ENCODE results near the gene ACP4. TPM values are rescaled to one million over a fixed set of nuclear protein-coding genes. Genes with fewer than 3 reads are reported as not detected.
"Not testable (repeated sequence)": the region's sequence is repeated elsewhere in the genome, so short reads cannot be mapped to it uniquely, and the experiment has no call there.

The ACP4 gene
- total RNA-seq, 2 donors from 2014 or later, result not detected

DNA sequence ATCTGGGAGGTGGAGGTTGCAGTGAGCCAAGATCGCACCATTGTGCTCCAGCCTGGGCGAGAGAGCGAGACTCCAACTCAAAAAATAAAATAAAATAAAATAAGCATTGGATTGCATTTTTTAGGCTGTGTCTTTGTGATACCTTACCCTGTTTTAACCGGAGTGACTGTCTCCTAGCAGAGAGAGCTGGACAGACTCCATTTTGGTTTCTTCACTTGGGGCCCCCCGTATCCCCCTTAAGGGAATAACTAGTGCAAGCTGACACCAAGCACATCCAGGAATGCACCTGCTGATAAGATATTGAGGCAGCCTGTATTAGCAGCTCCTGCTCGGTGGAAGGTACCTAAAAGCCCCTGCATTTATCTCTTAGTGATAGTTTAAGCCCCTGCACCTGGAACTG, 40.7 kb upstream of the ACP4 start:
- no peaks in the 10 kb centered on the region for H3K9me3 ChIP-seq
- no peak overlapping the region for H3K4me3 ChIP-seq
- no peaks in the 10 kb centered on the region for H3K27me3 ChIP-seq (replicated peaks; ENCODE audit: insufficient read depth)
- no peak for DNase-seq (ENCODE audit: low spot score)
- no peak for ATAC-seq (ENCODE audit: insufficient number of reproducible peaks, low FRiP score, low read depth)
- no peaks in the 10 kb centered on the region for H3K36me3 ChIP-seq
- TF ChIP-seq, protein P1, sequence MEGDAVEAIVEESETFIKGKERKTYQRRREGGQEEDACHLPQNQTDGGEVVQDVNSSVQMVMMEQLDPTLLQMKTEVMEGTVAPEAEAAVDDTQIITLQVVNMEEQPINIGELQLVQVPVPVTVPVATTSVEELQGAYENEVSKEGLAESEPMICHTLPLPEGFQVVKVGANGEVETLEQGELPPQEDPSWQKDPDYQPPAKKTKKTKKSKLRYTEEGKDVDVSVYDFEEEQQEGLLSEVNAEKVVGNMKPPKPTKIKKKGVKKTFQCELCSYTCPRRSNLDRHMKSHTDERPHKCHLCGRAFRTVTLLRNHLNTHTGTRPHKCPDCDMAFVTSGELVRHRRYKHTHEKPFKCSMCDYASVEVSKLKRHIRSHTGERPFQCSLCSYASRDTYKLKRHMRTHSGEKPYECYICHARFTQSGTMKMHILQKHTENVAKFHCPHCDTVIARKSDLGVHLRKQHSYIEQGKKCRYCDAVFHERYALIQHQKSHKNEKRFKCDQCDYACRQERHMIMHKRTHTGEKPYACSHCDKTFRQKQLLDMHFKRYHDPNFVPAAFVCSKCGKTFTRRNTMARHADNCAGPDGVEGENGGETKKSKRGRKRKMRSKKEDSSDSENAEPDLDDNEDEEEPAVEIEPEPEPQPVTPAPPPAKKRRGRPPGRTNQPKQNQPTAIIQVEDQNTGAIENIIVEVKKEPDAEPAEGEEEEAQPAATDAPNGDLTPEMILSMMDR (IDR thresholded peaks at IDR 0.05), result no peak
- no peak overlapping the region for H3K27ac ChIP-seq
- no peaks in the 10 kb centered on the region for H3K4me1 ChIP-seq (ENCODE audit: control insufficient read depth in 1 of 2, low read depth in 2 of 2)

DNA sequence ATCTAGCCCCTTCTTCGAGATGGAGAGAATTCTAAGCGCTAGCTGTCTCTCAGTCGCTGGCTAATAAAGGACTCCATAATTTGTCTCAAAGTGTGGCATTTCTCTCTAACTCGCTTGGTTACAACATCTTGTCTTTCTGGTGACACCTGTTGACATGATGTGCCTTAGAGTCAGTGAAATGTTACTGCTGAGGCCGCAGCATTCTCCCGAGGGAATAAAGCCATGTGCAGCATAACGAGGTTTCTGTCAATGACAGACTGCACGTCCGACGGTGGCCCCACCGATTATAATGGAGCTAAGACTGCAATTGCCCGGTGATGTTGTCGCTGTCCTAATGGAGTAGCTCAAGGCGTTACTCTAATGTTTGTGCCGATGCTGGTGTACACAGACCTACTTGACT, 40.2 kb upstream of the ACP4 start:
- Histone ChIP-seq H3K4me1 (ENCODE audit: control insufficient read depth in 1 of 2, low read depth in 2 of 2) (no peaks in the 10 kb centered on the region), H3K36me3 (no peaks in the 10 kb centered on the region), H3K27ac (no peak overlapping the region), H3K27me3 (replicated peaks; ENCODE audit: insufficient read depth) (no peaks in the 10 kb centered on the region), H3K4me3 (no peak overlapping the region), H3K9me3 (no peaks in the 10 kb centered on the region)
- TF ChIP-seq, protein P1 (IDR thresholded peaks at IDR 0.05), result no peak
- ATAC-seq (ENCODE audit: insufficient number of reproducible peaks, low FRiP score, low read depth) (no peak), DNase-seq (ENCODE audit: low spot score) (no peak)

DNA sequence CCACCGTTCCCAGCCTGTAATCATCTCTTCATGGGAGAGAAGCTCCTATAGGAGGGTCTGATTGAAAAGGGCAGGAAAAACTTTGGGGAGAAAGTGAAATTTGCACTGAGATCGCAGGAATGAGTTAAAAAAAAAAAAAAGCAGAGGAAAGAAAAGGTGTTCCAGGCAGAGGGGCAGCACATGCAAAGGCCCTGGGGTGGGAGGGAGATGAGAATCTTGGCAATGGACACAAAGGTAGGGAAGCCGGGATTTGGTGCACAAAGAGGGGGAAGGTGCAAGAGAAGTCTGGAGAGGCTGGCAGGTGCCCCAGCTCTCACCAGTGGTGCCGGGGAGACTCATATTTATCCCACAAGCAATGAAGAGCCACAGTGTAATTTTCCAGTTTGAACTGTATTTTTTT, 36.3 kb upstream of the ACP4 start:
- DNase-seq (ENCODE audit: low spot score) (no peak), ATAC-seq (ENCODE audit: insufficient number of reproducible peaks, low FRiP score, low read depth) (no peak)
- no peak overlapping the region for H3K4me3 ChIP-seq
- H3K4me1 ChIP-seq (ENCODE audit: control insufficient read depth in 1 of 2, low read depth in 2 of 2), result no peaks in the 10 kb centered on the region
- H3K27me3 ChIP-seq (replicated peaks; ENCODE audit: insufficient read depth), result no peaks in the 10 kb centered on the region
- H3K9me3 ChIP-seq, result no peaks in the 10 kb centered on the region
- TF ChIP-seq, protein P1 (IDR thresholded peaks at IDR 0.05), result no peak
- no peak overlapping the region for H3K27ac ChIP-seq
- H3K36me3 ChIP-seq, result no peaks in the 10 kb centered on the region

DNA sequence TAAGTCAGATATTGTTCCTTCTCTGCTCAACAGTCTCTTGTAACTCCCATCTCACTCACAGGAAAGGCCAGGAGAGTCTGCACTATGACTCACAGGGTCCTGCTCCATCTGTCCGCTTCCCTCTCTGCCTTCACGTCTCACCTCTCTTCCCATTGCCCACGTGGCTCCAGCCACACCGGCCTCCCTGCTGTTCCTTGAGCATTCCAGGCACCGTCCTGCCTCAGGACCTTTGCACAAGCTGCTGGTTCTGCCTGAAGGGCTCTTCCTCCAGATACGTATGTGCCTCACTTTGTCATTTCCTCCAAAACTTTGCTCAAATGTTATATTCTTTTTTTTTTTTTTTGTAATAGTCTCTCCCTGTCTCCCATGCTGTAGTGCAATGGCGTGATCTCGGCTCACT, 34.0 kb upstream of the ACP4 start:
- not testable (repeated sequence) for H3K9me3 ChIP-seq; H3K4me1 ChIP-seq (ENCODE audit: control insufficient read depth in 1 of 2, low read depth in 2 of 2); ATAC-seq (ENCODE audit: insufficient number of reproducible peaks, low FRiP score, low read depth); H3K27ac ChIP-seq; H3K27me3 ChIP-seq (replicated peaks; ENCODE audit: insufficient read depth); DNase-seq (ENCODE audit: low spot score); H3K36me3 ChIP-seq; H3K4me3 ChIP-seq

DNA sequence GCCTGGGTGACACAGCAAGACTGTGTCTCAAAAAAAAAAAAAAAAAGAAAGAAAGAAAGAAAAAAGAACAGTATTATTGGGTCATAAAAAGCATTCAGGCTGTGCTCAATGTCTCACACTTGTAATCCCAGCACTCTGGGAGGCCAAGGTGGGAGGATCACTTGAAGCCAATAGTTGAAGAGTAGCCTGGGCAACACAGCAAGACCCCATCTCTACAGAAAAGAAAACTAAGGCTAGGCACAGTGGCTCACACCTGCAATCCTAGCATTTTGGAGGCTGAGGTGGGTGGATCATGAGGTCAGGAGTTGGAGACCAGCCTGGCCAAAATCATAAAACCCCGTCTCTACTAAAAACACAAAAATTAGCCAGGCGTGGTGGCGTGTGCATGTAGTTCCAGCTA, 32.6 kb upstream of the ACP4 start:
- not testable (repeated sequence) for H3K4me3 ChIP-seq; DNase-seq (ENCODE audit: low spot score); H3K27me3 ChIP-seq (replicated peaks; ENCODE audit: insufficient read depth); H3K9me3 ChIP-seq; H3K36me3 ChIP-seq; H3K27ac ChIP-seq; ATAC-seq (ENCODE audit: insufficient number of reproducible peaks, low FRiP score, low read depth); H3K4me1 ChIP-seq (ENCODE audit: control insufficient read depth in 1 of 2, low read depth in 2 of 2)

DNA sequence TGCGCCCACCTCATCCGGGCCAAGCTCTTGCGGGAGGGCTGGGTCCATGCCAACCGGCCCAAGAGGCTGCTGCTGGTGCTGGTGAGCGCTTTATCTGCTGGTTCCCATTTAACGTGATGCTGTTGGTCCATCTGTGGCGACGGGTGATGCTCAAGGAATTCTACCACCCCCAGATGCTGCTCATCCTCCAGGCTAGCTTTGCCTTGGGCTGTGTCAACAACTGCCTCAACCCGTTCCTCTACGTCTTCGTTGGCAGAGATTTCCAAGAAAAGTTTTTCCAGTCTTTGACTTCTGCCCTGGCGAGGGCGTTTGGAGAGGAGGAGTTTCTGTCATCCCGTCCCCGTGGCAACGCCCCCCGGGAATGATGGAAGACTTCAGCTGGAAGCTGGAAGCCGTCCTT, 31.1 kb upstream of the ACP4 start:
- H3K4me1 ChIP-seq (ENCODE audit: control insufficient read depth in 1 of 2, low read depth in 2 of 2); ATAC-seq (ENCODE audit: insufficient number of reproducible peaks, low FRiP score, low read depth); H3K27me3 ChIP-seq (replicated peaks; ENCODE audit: insufficient read depth); H3K4me3 ChIP-seq; H3K9me3 ChIP-seq; DNase-seq (ENCODE audit: low spot score); H3K27ac ChIP-seq; H3K36me3 ChIP-seq: not testable (repeated sequence)

DNA sequence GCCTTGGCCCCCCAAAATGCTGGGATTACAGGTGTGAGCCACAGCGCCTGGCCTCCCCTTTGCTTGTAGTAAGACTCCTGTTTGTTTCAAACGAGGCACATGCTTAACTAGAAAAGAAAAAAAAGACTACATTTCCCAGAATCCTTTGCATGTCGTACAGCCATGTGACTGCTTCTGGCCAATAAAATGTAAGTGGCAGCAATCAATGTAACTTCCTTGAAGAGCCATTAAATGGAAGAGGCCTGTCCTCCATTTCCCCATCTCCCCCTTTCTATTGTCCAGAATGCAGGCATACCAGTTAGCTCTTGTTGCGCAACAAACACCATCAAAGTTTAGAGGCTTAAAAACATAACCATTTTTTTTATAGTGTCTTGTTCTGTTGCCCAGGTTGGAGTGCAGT, 30.3 kb upstream of the ACP4 start:
- no peaks in the 10 kb centered on the region for H3K36me3 ChIP-seq
- no peak for ATAC-seq (ENCODE audit: insufficient number of reproducible peaks, low FRiP score, low read depth)
- no peak overlapping the region for H3K4me3 ChIP-seq
- TF ChIP-seq, protein P1 (IDR thresholded peaks at IDR 0.05), result no peak
- no peaks in the 10 kb centered on the region for H3K4me1 ChIP-seq (ENCODE audit: control insufficient read depth in 1 of 2, low read depth in 2 of 2)
- no peak for DNase-seq (ENCODE audit: low spot score)
- no peak overlapping the region for H3K27ac ChIP-seq
- H3K9me3 ChIP-seq, result no peaks in the 10 kb centered on the region
- no peaks in the 10 kb centered on the region for H3K27me3 ChIP-seq (replicated peaks; ENCODE audit: insufficient read depth)

DNA sequence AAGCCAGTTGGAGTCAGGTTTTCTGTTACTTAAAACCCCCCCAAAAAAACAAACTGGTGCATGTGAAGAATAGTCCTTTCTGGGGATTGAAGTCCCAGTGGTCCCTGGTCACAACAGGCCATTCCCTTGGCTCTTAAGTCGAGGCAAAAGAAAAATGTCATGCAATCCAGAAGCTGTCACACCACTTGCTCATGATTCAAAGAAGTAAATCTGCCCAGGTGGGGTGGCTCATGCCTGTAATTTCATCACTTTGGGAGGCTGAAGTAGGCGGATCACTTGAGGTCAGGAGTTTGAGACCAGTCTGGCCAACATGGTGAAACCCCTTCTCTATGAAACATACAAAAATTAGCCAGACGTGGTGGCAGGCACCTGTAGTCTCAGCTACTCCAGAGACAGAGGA, 28.7 kb upstream of the ACP4 start:
- not testable (repeated sequence) for H3K4me3 ChIP-seq; H3K36me3 ChIP-seq; H3K27ac ChIP-seq; DNase-seq (ENCODE audit: low spot score); H3K27me3 ChIP-seq (replicated peaks; ENCODE audit: insufficient read depth); H3K4me1 ChIP-seq (ENCODE audit: control insufficient read depth in 1 of 2, low read depth in 2 of 2); H3K9me3 ChIP-seq; ATAC-seq (ENCODE audit: insufficient number of reproducible peaks, low FRiP score, low read depth)

DNA sequence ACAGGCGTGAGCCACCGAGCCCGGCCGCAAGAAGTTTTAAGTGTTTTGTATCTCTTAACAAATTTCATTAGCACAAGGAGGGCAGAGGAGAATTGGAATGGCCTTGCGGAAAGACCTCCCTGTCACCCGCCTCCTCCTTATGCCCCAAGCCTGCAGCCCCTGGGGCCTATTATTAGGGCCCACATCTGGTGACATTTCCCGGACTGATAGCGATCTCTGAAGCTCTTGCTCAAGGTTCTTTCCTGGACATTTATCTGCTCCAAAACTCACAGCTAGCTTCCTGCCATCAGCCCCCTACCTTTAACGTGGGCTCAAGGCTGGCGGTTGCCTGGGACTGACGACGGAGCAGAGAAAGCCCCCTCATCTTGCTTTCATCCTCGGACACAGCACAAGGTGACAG, 26.7 kb upstream of the ACP4 start:
- H3K27me3 ChIP-seq (replicated peaks; ENCODE audit: insufficient read depth); ATAC-seq (ENCODE audit: insufficient number of reproducible peaks, low FRiP score, low read depth): not testable (repeated sequence)

More for the DNA sequence above, 26.7 kb upstream of the ACP4 start:
- not testable (repeated sequence) for H3K27ac ChIP-seq; DNase-seq (ENCODE audit: low spot score); H3K9me3 ChIP-seq; H3K4me3 ChIP-seq; H3K36me3 ChIP-seq; H3K4me1 ChIP-seq (ENCODE audit: control insufficient read depth in 1 of 2, low read depth in 2 of 2)
